H1 (cell line): ENCODE data around the gene TEX11.

Experiments used
- CHD2 ChIP-seq: IDR thresholded peaks from 2 replicates; pipeline ENCODE4 v1.6.1; 2012; ENCODE audit warnings: low read length, improper control_type of control experiment
- CREB1 ChIP-seq: IDR thresholded peaks from 2 replicates; pipeline ENCODE4 v1.6.1; 2012; ENCODE audit warnings: inconsistent platforms
- CTCF ChIP-seq, 3 experiments: IDR thresholded peaks; 1 replicate in 2 of 3; 2 replicates in 1 of 3; pipeline versions ENCODE4 v1.5.1 to v1.6.1; 2011; ENCODE audit warnings: low read length in 3 of 3, mild to moderate bottlenecking in 3 of 3, inconsistent platforms in 2 of 3, low read depth in 1 of 3, moderate library complexity in 1 of 3; ENCODE audit not compliant: insufficient read depth in 1 of 3; ENCODE audit errors: control extremely low read depth in 1 of 3
- E2F6 ChIP-seq: IDR thresholded peaks from 2 replicates; pipeline ENCODE4 v1.6.1; 2012; ENCODE audit warnings: inconsistent platforms
- EZH2 ChIP-seq: fragments of 200-600 bp; sonication (generic); IDR thresholded peaks from 2 replicates; pipeline ENCODE4 v1.7.1; 2012; ENCODE audit warnings: low read depth, mild to moderate bottlenecking, moderate library complexity, low read length, inconsistent platforms; ENCODE audit not compliant: severe bottlenecking
- NRF1 ChIP-seq: IDR thresholded peaks from 2 replicates; pipeline ENCODE4 v1.6.1; 2011; ENCODE audit warnings: mild to moderate bottlenecking, low read depth, low read length, improper control_type of control experiment
- POLR2A ChIP-seq, 2 experiments: IDR thresholded peaks; 1 replicate in 1 of 2; 2 replicates in 1 of 2; pipeline ENCODE4 v1.6.1; 2011; ENCODE audit warnings: low read depth in 2 of 2, low read length in 2 of 2, mild to moderate bottlenecking in 2 of 2; ENCODE audit errors: control extremely low read depth in 1 of 2
- POLR2AphosphoS5 ChIP-seq: IDR thresholded peaks from 2 replicates; pipeline ENCODE4 v1.6.1; 2011; ENCODE audit warnings: low read depth, low read length
- SP2 ChIP-seq: IDR thresholded peaks from 2 replicates; pipeline ENCODE4 v1.6.1; 2012; ENCODE audit warnings: mild to moderate bottlenecking, low read length, inconsistent platforms
- TAF1 ChIP-seq: IDR thresholded peaks from 2 replicates; pipeline ENCODE4 v1.6.1; 2011; ENCODE audit warnings: mild to moderate bottlenecking, low read depth, low read length
- ZNF274 ChIP-seq: IDR thresholded peaks from 2 replicates; pipeline ENCODE4 v1.7.0; 2012; ENCODE audit warnings: low read length, borderline replicate concordance; ENCODE audit errors: extremely low read depth
- TF ChIP-seq, protein P1 (sequence below): IDR thresholded peaks from 2 replicates; pipeline ENCODE4 v1.6.1; 2011; ENCODE audit warnings: low read depth, mild to moderate bottlenecking, low read length; ENCODE audit not compliant: insufficient read depth
- TF ChIP-seq, protein P2 (sequence below): IDR thresholded peaks from 2 replicates; pipeline ENCODE4 v1.6.1; 2011; ENCODE audit warnings: low read length, improper control_type of control experiment

DNA sequence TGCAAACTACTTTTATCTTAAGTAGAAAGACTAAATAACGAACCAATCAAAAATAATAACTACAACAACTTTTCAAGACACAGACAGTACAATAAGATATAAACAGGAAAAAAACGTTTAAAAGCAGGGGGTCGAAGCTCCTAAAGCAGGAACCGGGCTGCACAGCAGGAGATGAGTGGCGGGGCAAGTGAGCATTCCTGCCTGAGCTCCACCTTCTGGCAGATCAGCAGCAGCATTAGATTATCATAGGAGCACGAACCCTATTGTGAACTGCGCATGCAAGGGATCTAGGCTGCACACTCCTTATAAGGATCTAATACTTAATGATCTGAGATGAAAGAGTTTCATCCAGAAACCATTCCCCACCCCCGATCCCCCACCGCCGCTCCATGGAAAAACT is 146.2 kb downstream of the TEX11 start:
- TF ChIP-seq POLR2A (IDR thresholded peaks at IDR 0.05; ENCODE audit: control extremely low read depth in 1 of 2, low read depth in 2 of 2, low read length in 2 of 2), result no peak
- TF ChIP-seq CREB1, result no peak
- TF ChIP-seq CTCF (IDR thresholded peaks at IDR 0.05; ENCODE audit: control extremely low read depth in 1 of 3, insufficient read depth in 1 of 3, low read depth in 1 of 3, low read length in 3 of 3), result peak in 1 of 3 experiments; percentile 5; a peak in 1 of 4 replicates
- TF ChIP-seq POLR2AphosphoS5, result no peak
- no peak for TF ChIP-seq ZNF274
- no peak for TF ChIP-seq CHD2
- TF ChIP-seq, protein P1, sequence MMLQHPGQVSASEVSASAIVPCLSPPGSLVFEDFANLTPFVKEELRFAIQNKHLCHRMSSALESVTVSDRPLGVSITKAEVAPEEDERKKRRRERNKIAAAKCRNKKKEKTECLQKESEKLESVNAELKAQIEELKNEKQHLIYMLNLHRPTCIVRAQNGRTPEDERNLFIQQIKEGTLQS, result no peak
- no peak for TF ChIP-seq SP2
- no peak for TF ChIP-seq NRF1
- no peak for TF ChIP-seq TAF1
- no peak for TF ChIP-seq E2F6
- TF ChIP-seq EZH2, result no peak
- TF ChIP-seq, protein P2, sequence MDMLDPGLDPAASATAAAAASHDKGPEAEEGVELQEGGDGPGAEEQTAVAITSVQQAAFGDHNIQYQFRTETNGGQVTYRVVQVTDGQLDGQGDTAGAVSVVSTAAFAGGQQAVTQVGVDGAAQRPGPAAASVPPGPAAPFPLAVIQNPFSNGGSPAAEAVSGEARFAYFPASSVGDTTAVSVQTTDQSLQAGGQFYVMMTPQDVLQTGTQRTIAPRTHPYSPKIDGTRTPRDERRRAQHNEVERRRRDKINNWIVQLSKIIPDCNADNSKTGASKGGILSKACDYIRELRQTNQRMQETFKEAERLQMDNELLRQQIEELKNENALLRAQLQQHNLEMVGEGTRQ, result no peak
